Colonic mucosa (tissue), 4 donors: ENCODE measurements around the gene OR11H1. TPM values are rescaled to one million over a fixed set of nuclear protein-coding genes. Genes with fewer than 3 reads are reported as not detected.
"Not testable (repeated sequence)": the region's sequence is repeated elsewhere in the genome, so short reads cannot be mapped to it uniquely, and the experiment has no call there.

Experiments
- DNase-seq: peaks from one replicate; pipeline ENCODE4 v3.0.0-alpha.2; 2020
- H3K27ac ChIP-seq: fragments of 200-600 bp; one replicate; pipeline ENCODE4 v1.8.0; 2021
- H3K27me3 ChIP-seq: fragments of 200-600 bp; one replicate; pipeline ENCODE4 v1.8.0; 2021
- H3K36me3 ChIP-seq: fragments of 200-600 bp; one replicate; pipeline ENCODE4 v1.8.0; 2021
- H3K4me1 ChIP-seq: fragments of 200-600 bp; one replicate; pipeline ENCODE4 v1.8.0; 2021; ENCODE audit warnings: mild to moderate bottlenecking
- H3K4me3 ChIP-seq: fragments of 200-600 bp; one replicate; pipeline ENCODE4 v1.8.0; 2021
- H3K9ac ChIP-seq, 2 donors: one replicate each; pipeline ENCODE4 v1.7.0; 2013; ENCODE audit warnings: control low read depth in 2 of 2, low read depth in 2 of 2, low read length in 2 of 2
- H3K9me3 ChIP-seq: fragments of 200-600 bp; one replicate; pipeline ENCODE4 v1.8.0; 2021
- intact Hi-C: fragments of 100-400 bp; cut with DNase I; formaldehyde crosslinking; loops from one replicate; pipeline ENCODE4 v1.14.1; 2022
- total RNA-seq, 2 donors: library from RNA; stranded (reverse); fragmentation: NEBNext Ultra II Directional in 1 of 2; extraction: Animal tissue kit (Norgen Biotek cat#: 25700) in 1 of 2; gene quantifications; one replicate each; pipeline ENCODE4 v1.2.1, GENCODE V29; 2021
- donor health status: healthy.
- donor health status: DM: no; HTN: no; CAD: no.
- donor health status: DM: no; HTN: no; CAD: no.

OR11H1 gene, protein sequence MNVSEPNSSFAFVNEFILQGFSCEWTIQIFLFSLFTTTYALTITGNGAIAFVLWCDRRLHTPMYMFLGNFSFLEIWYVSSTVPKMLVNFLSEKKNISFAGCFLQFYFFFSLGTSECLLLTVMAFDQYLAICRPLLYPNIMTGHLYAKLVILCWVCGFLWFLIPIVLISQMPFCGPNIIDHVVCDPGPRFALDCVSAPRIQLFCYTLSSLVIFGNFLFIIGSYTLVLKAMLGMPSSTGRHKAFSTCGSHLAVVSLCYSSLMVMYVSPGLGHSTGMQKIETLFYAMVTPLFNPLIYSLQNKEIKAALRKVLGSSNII
- total RNA-seq, result not detected

- intact Hi-C loops, H3K36me3 ChIP-seq: not testable (repeated sequence)
Observed at GRCh38 chr22:15527892-15528291, at the start of gene OR11H1. Gene OR11H1, plus strand, starts transcription at chr22:15528192. Its CDS starts 0 bp downstream, at chr22:15528192.

DNA sequence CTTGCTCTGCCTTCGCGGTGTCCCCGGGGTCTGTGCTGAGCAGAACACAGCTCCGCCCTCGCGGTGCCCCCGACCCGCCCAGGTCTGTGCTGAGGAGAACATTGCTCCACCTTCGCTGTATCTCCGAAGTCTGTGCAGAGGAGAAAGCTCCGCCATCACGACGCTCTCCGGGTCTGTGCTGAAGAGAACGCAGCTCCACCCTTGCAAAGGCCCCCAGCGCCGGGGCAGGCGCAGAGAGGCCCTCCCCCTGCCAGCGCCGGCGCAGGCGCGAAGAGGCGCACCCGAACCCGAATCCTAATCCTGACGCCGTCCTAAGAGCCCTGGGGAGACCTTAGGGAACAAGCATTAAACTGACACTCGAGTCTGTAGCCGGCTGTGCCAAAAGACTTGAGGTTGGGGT lies 18.0 kb upstream of the OR11H1 start:
- H3K4me3 ChIP-seq, H3K4me1 ChIP-seq, DNase-seq, H3K27me3 ChIP-seq, intact Hi-C loops, H3K27ac ChIP-seq, H3K9me3 ChIP-seq, H3K9ac ChIP-seq, H3K36me3 ChIP-seq: not testable (repeated sequence)

More at GRCh38 chr22:15527892-15528291, at the start of gene OR11H1:
- not testable (repeated sequence) for H3K4me1 ChIP-seq, H3K9me3 ChIP-seq, H3K27me3 ChIP-seq, DNase-seq, H3K9ac ChIP-seq, H3K27ac ChIP-seq, H3K4me3 ChIP-seq

- not testable (repeated sequence) for H3K4me3 ChIP-seq
Observed at GRCh38 chr22:15515896-15516295, 12.1 kb upstream of the OR11H1 start.

GRCh38 chr22:15553767-15554166 lies 25.8 kb downstream of the OR11H1 start:
- H3K9ac ChIP-seq, DNase-seq, H3K4me1 ChIP-seq, H3K4me3 ChIP-seq, H3K27me3 ChIP-seq, H3K36me3 ChIP-seq, H3K27ac ChIP-seq, H3K9me3 ChIP-seq, intact Hi-C loops: not testable (repeated sequence)

More at GRCh38 chr22:15515896-15516295, 12.1 kb upstream of the OR11H1 start:
- H3K27me3 ChIP-seq, DNase-seq, intact Hi-C loops, H3K36me3 ChIP-seq, H3K4me1 ChIP-seq, H3K27ac ChIP-seq, H3K9me3 ChIP-seq, H3K9ac ChIP-seq: not testable (repeated sequence)

- intact Hi-C loops, H3K4me1 ChIP-seq, DNase-seq, H3K27me3 ChIP-seq, H3K27ac ChIP-seq, H3K36me3 ChIP-seq, H3K4me3 ChIP-seq, H3K9ac ChIP-seq, H3K9me3 ChIP-seq: not testable (repeated sequence)
Observed at GRCh38 chr22:15563461-15563860, 35.5 kb downstream of the OR11H1 start.

DNA sequence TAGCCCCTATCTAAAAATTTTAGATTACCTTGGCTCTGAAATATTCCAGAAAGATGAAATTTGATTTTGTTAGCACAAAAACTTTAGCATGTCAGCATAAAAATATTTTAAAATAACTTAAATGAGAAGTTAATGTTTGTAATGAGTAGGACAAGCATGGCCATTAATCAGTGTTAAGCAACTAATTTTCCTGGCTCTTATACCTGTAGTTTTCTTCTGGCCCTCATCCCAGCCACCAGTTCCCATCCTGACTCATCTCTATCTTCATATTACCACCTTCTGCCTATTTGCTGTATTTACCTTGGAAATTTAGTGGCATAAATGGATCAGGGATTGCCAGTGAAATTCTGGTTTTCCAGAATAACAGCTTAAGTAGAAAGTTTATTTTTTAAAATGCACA lies 37.1 kb downstream of the OR11H1 start:
- H3K4me3 ChIP-seq, H3K27ac ChIP-seq, H3K9me3 ChIP-seq, H3K27me3 ChIP-seq, DNase-seq, intact Hi-C loops, H3K36me3 ChIP-seq, H3K4me1 ChIP-seq, H3K9ac ChIP-seq: not testable (repeated sequence)

Other genes starting within 250 kb of the OR11H1 start
- gene POTEH, start 161.8 kb downstream of the OR11H1 start, total RNA-seq, result not detected